GM12892 (cell line): ENCODE measurements around the gene ADGRG6.
"Not testable (repeated sequence)": the region's sequence is repeated elsewhere in the genome, so short reads cannot be mapped to it uniquely, and the experiment has no call there.

ENCODE experiments used
- DNase-seq: peaks from one replicate; pipeline ENCODE4 v3.0.0; 2011; ENCODE audit not compliant: insufficient read length
- FAIRE-seq: peaks from 2 replicates; lab custom pipeline; 2011; peaks lifted over from hg19 to GRCh38; lab: Jason Lieb, UNC
- POLR2A ChIP-seq: IDR thresholded peaks from 2 replicates; pipeline ENCODE4 v1.6.1; 2011; ENCODE audit warnings: low read depth, low read length, control low read depth
- POLR2AphosphoS5 ChIP-seq: IDR thresholded peaks from 2 replicates; pipeline ENCODE4 v1.6.1; 2011; ENCODE audit warnings: low read depth, low read length, control low read depth
- TAF1 ChIP-seq: IDR thresholded peaks from 2 replicates; pipeline ENCODE4 v1.6.1; 2011; ENCODE audit warnings: low read depth, mild to moderate bottlenecking, control low read depth, low read length, borderline replicate concordance

The ADGRG6 gene

DNA sequence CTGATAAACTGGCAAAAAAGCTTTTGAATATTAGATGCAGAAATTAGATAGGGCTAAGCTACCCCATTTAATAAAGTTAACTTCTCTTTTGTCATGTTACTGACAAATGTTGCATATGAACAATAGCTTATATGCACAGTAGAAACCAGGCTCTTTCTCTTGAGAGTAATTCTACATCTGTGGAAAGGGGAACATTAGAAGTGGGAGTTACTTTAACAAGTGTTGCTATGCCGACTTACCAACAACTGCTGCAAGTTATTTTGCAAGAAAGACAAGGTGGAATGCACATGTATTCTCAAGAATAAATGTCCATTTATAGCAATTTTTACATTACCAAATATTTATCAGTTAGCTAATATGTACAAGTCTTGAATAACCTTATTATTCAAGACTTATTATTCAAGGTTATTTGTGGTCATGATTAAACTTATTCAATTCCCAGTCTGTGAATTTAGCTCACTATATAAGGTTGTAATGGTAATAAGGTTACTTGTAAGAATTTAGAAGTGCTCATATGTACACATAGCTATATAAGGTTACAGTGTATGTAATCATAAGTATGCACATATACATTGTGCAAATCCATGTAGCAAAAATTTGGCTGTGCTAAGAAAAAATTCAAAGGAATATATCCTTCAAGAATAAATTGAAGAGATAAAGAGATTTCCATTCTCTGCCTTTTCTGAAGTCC, 38.3 kb downstream of the ADGRG6 start:
- FAIRE-seq: no peak
- DNase-seq: no peak
- TF ChIP-seq TAF1 (no peak), POLR2AphosphoS5 (no peak), POLR2A (no peak)

DNA sequence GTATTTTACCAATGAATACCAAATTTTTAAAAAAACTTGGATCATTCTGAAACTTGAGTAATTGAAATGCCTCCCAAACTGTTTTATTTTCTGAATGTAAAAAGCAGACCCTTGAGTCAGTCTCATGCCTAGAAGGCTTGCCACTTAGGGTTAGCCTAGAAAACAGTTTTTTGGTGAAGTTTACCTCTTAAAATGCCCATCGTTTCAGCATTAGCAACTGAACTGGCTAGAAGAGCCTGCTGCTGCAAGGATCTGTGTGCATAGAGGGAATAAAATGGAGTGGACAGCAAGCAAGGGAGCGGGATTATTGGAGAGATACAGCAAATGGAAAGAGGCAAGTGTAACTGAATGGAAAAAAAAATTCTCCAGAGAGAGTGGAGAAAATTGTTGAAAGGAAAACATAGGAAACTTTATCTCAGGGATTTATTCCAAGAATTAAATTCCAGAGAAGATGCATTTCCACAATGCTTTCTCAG, 40.1 kb downstream of the ADGRG6 start:
- DNase-seq: no peak
- no peak for FAIRE-seq
- TF ChIP-seq POLR2A: no peak
- TF ChIP-seq POLR2AphosphoS5: no peak
- TF ChIP-seq TAF1: no peak

DNA sequence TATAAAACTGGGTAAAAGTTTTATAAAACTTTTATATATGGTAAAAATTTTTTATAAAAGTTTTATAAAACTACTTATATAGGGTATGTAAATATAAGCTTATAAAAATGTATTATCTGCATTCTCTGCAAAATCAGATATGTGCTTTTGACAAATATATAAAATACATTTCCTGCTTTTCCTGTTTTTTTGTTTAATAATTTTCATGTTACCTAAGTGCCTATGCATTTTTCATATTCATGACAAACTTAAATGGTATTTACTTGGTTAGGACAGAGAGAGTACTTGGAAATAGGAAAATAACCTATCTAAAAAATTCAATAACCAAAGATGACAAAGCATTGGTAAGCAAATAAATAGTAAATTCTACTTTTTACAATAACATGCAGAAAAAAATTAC, 41.2 kb downstream of the ADGRG6 start:
- TF ChIP-seq POLR2A: no peak
- TF ChIP-seq POLR2AphosphoS5: no peak
- TF ChIP-seq TAF1: no peak
- no peak for DNase-seq
- no peak for FAIRE-seq

DNA sequence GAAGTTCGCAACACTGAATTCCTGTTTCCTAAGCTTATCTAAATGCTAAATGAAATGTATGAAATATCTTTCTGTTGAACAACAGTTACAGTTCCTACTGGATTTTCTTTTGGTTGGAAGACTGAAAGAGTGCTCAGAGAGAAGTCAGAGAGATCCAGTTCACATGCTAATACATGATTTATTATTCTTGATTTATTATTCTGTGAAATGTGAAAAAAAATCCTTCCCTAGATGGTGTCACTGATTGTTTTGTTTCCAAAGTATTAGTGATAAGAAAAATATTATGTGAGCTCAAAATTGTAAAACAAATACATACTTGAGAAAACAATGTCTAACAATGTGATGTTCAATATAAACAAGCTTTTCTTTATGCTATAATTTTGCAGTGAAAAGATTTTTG, 42.1 kb downstream of the ADGRG6 start:
- no peak for DNase-seq
- TF ChIP-seq POLR2A (no peak), TAF1 (no peak), POLR2AphosphoS5 (no peak)
- no peak for FAIRE-seq

DNA sequence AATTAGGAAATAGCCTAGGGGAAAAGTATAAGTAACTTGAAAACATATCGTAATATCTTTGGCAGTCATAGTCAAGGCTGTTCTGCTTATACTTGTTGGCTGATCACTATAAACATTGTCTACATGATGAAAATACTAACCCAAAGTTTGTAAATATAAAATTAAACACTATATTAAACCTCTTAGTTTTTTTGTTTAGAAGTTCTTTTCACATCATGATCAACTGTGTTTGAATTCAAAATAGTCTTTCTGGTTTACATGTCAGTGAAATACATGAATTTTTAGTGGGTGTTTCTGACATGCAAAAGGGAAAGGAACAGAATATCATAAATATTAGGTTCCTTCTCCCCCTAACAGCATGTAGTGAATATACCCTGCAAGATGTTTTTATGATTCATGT, 43.5 kb downstream of the ADGRG6 start:
- DNase-seq (no peak), FAIRE-seq (no peak)
- no peak for TF ChIP-seq TAF1
- no peak for TF ChIP-seq POLR2A
- no peak for TF ChIP-seq POLR2AphosphoS5

DNA sequence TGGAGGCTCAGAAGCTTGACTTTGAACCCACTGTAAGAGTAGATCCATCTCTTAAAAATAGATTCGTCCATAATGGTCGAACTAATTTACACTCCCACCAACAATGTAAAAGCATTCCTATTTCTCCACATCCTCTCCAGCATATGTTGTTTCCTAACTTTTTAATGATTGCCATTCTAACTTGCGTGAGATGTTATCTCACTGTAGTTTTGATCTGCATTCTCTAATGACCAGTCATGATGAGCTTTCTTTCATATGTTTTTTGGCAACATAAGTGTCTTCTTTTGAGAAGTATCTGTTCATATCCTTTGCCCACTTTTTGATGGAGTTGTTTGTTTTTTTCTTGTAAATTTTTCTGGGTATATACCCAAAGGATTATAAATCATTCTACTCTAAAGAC, 44.4 kb downstream of the ADGRG6 start:
- FAIRE-seq, DNase-seq: not testable (repeated sequence)

DNA sequence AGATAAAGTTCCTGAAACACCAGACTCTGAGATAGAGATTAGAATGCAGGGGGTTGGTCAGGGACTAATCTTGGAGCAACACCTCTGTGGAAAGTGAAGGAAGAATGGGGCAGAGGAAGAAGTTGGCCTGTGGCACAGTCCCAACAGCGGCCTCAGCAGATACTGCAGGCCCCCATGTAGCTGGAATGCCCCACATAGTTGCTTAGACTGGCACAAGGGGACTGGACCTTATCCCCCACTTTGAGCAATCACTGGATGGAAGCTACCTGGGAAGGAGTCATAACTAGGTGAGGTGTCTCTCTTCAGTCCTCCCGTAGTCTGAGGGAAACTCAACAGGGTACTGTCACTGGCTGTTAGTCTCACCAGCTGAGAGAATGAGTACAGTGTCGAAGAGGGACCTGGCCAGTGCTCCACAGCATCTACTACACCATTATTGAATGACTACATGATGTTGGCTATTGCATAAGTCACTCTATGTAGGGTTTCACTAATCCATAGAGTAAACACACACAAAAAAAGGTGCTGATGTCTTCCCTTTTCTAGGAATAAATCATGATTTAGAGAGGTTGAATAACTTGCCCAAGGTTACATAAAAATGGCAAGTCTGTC, 47.5 kb downstream of the ADGRG6 start:
- no peak for DNase-seq
- FAIRE-seq: no peak
- no peak for TF ChIP-seq TAF1
- TF ChIP-seq POLR2AphosphoS5: no peak
- no peak for TF ChIP-seq POLR2A

DNA sequence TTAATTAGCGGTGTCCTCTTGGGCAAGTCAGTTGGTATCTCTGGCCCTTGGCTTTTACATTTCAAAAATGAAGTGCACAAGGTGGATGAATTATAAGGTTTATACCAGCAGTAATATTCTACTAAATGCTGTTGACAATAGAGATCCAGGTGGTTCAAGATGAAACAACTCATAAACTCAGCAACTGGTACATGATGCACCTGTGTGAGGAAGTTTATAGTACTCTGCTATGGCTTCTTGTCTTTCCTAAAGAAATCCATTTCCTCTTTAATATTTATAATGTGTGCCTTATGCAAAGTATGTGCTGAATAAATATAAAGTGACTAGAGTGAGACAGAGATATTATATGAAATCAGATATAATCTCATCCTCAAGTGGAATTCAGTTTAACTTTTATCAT, 48.5 kb downstream of the ADGRG6 start:
- TF ChIP-seq TAF1 (no peak), POLR2A (no peak), POLR2AphosphoS5 (no peak)
- no peak for DNase-seq
- FAIRE-seq: no peak

DNA sequence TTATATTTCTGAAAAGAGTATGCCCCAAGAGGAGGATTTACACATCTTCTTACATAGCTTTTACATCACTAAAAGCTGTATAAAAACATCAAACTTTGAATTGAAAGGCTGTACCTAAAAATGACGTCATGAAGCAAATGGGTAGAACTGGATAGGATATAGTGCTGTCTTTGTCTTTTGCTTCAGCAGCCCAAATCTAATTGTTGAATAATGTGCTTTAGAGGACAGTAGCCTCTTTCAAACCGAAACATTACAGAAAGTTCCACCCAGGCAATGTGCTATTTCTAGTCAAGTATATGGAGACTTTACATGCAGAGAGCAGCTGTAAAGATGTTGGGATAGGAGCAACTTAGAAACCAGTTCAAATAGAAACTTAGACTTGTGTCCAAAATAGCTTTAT, 51.9 kb downstream of the ADGRG6 start:
- FAIRE-seq (no peak), DNase-seq (no peak)
- TF ChIP-seq TAF1 (no peak), POLR2A (no peak), POLR2AphosphoS5 (no peak)

DNA sequence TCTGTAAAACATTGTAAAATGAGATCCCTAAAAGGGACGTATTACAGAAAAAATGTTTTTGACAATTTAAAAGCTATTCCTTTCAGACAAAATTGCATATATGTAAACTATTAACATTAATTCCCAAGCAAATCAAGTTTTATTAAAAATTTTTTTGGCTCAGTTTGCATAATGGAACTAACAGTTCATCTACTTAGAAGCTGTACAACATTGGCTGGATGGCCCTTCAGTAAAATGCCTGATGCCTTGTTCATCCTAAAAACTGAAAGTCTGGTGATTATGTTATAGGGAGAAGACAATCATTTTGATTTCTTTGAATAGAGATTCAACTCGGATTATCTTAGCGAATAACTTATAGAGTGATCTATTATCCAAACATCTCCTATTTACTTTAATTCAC, 52.8 kb downstream of the ADGRG6 start:
- FAIRE-seq (no peak), DNase-seq (no peak)
- TF ChIP-seq POLR2A (no peak), POLR2AphosphoS5 (no peak), TAF1 (no peak)

DNA sequence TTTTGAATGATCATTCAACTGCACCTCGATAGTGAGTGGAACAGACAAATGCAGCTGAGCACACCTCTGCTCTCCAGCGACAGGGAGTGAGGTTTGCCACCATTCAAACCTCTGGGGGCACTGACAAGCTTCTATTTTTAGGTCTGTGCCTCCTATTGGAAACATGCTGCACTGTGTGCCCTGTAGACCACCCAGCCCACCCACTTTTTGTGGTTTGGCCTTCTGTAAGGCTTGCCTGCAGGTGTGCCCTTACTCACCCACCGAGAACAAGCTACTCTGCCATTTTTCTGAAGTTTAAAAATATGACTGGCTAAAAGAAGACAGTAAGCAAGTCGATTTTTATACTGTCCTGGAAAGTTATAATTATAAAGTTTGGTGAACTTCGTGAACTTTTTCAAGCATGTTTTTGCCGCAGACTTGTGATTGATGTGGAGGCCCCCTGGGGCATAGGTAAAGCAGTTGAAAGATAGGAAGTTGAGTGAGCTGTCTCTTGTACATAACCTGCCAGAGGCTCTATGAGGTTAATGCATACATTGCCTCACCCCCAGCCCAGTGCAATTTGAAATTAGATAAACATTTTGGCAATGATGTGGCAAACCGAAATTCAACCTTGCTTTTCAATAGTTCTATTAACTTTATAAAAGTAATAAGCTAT, 53.8 kb downstream of the ADGRG6 start:
- no peak for DNase-seq
- no peak for FAIRE-seq
- no peak for TF ChIP-seq POLR2AphosphoS5
- no peak for TF ChIP-seq POLR2A
- no peak for TF ChIP-seq TAF1
